HCT116 (cell line): ENCODE results near the gene FHIT. TPM values are rescaled to one million over a fixed set of nuclear protein-coding genes. Genes with fewer than 3 reads are reported as not detected.

Experiments used
- ATAC-seq: fragments of 200-7000 bp; cut with Tn5 transposase; 2 replicates; pipeline ENCODE4 v1.9.1; 2020; ENCODE audit warnings: mild to moderate bottlenecking, moderate library complexity
- BruUV-seq: library from RNA; stranded (reverse); fragments of 400-500 nt; replicated peaks from 2 replicates; lab custom pipeline; 2021; lab: Mats Ljungman, UMichigan
- CTCF ChIA-PET: fragments of 300-600 bp; sonication (Branson Sonifier 250); formaldehyde crosslinking; loops from one replicate; lab custom pipeline; 2021; ENCODE audit warnings: antibody characterized with exemption; lab: Charles Lee
- POLR2A ChIA-PET: fragments of 300-600, 350-600 bp; sonication (Branson Sonifier 250); formaldehyde crosslinking; loops from one replicate; lab custom pipeline; 2021; ENCODE audit warnings: antibody characterized with exemption; lab: Charles Lee
- RAD21 ChIA-PET, 2 experiments: fragments of 300-600 bp; sonication (Branson Sonifier 250); formaldehyde crosslinking; loops; one replicate each; lab custom pipeline; 2023; ENCODE audit warnings: low total read pairs in 2 of 2; ENCODE audit not compliant: uncharacterized antibody in 2 of 2, unreplicated experiment in 2 of 2, low non-redundant PET in 1 of 2; lab: Charles Lee
- DNase-seq: peaks from one replicate; pipeline ENCODE4 v3.0.0-alpha.2; 2010; ENCODE audit warnings: low read depth, low spot score
- H2AFZ ChIP-seq: fragments of 200-600 bp; shearing (Covaris generic), sonication (generic); 2 replicates; pipeline ENCODE4 v1.6.1; 2017; ENCODE audit warnings: low read depth, mixed run types, mixed read lengths, antibody characterized with exemption, low read length; ENCODE audit not compliant: poor library complexity, severe bottlenecking
- H3K27ac ChIP-seq: 2 replicates; pipeline ENCODE4 v1.5.1; 2012; ENCODE audit warnings: low read depth, low read length
- H3K27me3 ChIP-seq: fragments of 200-600 bp; sonication (generic); 2 replicates; pipeline ENCODE4 v1.6.1; 2016; ENCODE audit warnings: mixed run types, low read length, mixed read lengths; ENCODE audit not compliant: insufficient read depth
- H3K36me3 ChIP-seq, 2 experiments: fragments of 200-500 bp in 1 of 2; fragments of 200-600 bp in 1 of 2; sonication (Bioruptor generic) in 1 of 2; sonication (generic) in 1 of 2; 2 replicates each; pipeline versions ENCODE4 v1.5.1 to v1.6.1; 2014 to 2016; ENCODE audit warnings: low read length in 2 of 2, inconsistent platforms in 1 of 2, mixed read lengths in 1 of 2, mixed run types in 1 of 2; ENCODE audit not compliant: insufficient read depth in 2 of 2, control insufficient read depth in 1 of 2
- H3K4me1 ChIP-seq, 2 experiments: fragments of 200-600 bp in 1 of 2; sonication (generic) in 1 of 2; 2 replicates each; pipeline versions ENCODE4 v1.5.1 to v1.6.1; 2012 to 2017; ENCODE audit warnings: low read length in 2 of 2, inconsistent platforms in 1 of 2, mild to moderate bottlenecking in 1 of 2, mixed read lengths in 1 of 2, mixed run types in 1 of 2, moderate library complexity in 1 of 2; ENCODE audit not compliant: insufficient read depth in 2 of 2, control insufficient read depth in 1 of 2
- H3K4me2 ChIP-seq: fragments of 200-600 bp; sonication (generic); 2 replicates; pipeline ENCODE4 v1.6.1; 2017; ENCODE audit warnings: mixed run types, low read length, mixed read lengths
- H3K4me3 ChIP-seq, 2 experiments: fragments of 200-600 bp in 1 of 2; sonication (generic) in 1 of 2; replicated peaks in 1 of 2; 2 replicates each; pipeline ENCODE4 v1.5.1; 2011 to 2016; ENCODE audit warnings: low read length in 2 of 2, control low read depth in 1 of 2, low read depth in 1 of 2, mild to moderate bottlenecking in 1 of 2, mixed read lengths in 1 of 2, mixed run types in 1 of 2
- H3K79me2 ChIP-seq: fragments of 200-600 bp; sonication (generic); 2 replicates; pipeline ENCODE4 v1.6.1; 2017; ENCODE audit warnings: mild to moderate bottlenecking, mixed run types, low read length, moderate library complexity, mixed read lengths; ENCODE audit not compliant: insufficient read depth
- H3K9ac ChIP-seq: fragments of 200-600 bp; sonication (generic); 2 replicates; pipeline ENCODE4 v1.6.1; 2016; ENCODE audit warnings: low read length, mixed read lengths
- H3K9me2 ChIP-seq: fragments of 200-600 bp; sonication (generic), shearing (Covaris generic); 2 replicates; pipeline ENCODE4 v1.6.1; 2017; ENCODE audit warnings: mixed run types, mild to moderate bottlenecking, moderate library complexity; ENCODE audit not compliant: insufficient read depth
- H3K9me3 ChIP-seq, 2 experiments: fragments of 200-500 bp in 1 of 2; fragments of 200-600 bp in 1 of 2; sonication (Bioruptor generic) in 1 of 2; sonication (generic) in 1 of 2; 2 replicates each; pipeline ENCODE4 v1.6.1; 2014 to 2017; ENCODE audit warnings: low read length in 2 of 2, mixed read lengths in 2 of 2, inconsistent platforms in 1 of 2, low read depth in 1 of 2, mild to moderate bottlenecking in 1 of 2, mixed run types in 1 of 2, moderate library complexity in 1 of 2; ENCODE audit not compliant: control insufficient read depth in 1 of 2, insufficient read depth in 1 of 2
- H4K20me1 ChIP-seq: fragments of 200-600 bp; sonication (generic), shearing (Covaris generic); 2 replicates; pipeline ENCODE4 v1.6.1; 2017; ENCODE audit warnings: mixed run types, mild to moderate bottlenecking, moderate library complexity; ENCODE audit not compliant: insufficient read depth
- ATF3 ChIP-seq: IDR thresholded peaks from 2 replicates; pipeline ENCODE4 v1.6.1; 2012
- CEBPB ChIP-seq: IDR thresholded peaks from 2 replicates; pipeline ENCODE4 v1.6.1; 2012; ENCODE audit warnings: low read depth
- EGR1 ChIP-seq: IDR thresholded peaks from 2 replicates; pipeline ENCODE4 v1.6.1; 2012; ENCODE audit warnings: low read depth
- ELF1 ChIP-seq: IDR thresholded peaks from 2 replicates; pipeline ENCODE4 v1.6.1; 2012; ENCODE audit warnings: low read depth, borderline replicate concordance
- EZH2phosphoT487 ChIP-seq: fragments of 200-600 bp; IDR thresholded peaks from 2 replicates; pipeline ENCODE4 v1.6.1; 2018; ENCODE audit warnings: antibody characterized with exemption, borderline replicate concordance
- FOSL1 ChIP-seq: IDR thresholded peaks from 2 replicates; pipeline ENCODE4 v1.6.1; 2012; ENCODE audit warnings: low read depth
- JUND ChIP-seq: IDR thresholded peaks from 2 replicates; pipeline ENCODE4 v1.6.1; 2012
- POLR2AphosphoS5 ChIP-seq: IDR thresholded peaks from 2 replicates; pipeline ENCODE4 v1.6.1; 2011; ENCODE audit warnings: mild to moderate bottlenecking, low read depth, low read length, moderate library complexity
- REST ChIP-seq: IDR thresholded peaks from 2 replicates; pipeline ENCODE4 v1.6.1; 2012; ENCODE audit warnings: low read depth
- SIN3A ChIP-seq: IDR thresholded peaks from 2 replicates; pipeline ENCODE4 v1.6.1; 2012; ENCODE audit warnings: low read depth
- SP1 ChIP-seq: IDR thresholded peaks from 2 replicates; pipeline ENCODE4 v1.6.1; 2012; ENCODE audit warnings: low read depth
- TCF7L2 ChIP-seq: IDR thresholded peaks from 2 replicates; pipeline ENCODE4 v1.7.0; 2011; ENCODE audit warnings: borderline replicate concordance, inconsistent platforms; ENCODE audit not compliant: insufficient read depth, insufficient read length; ENCODE audit errors: extremely low read depth
- YY1 ChIP-seq: IDR thresholded peaks from 2 replicates; pipeline ENCODE4 v1.6.1; 2011; ENCODE audit warnings: low read length, low read depth, moderate library complexity, mild to moderate bottlenecking; ENCODE audit not compliant: insufficient replicate concordance; ENCODE audit errors: extremely low read depth
- ZFX ChIP-seq: fragments of 450-650 bp; IDR thresholded peaks from 2 replicates; pipeline ENCODE4 v1.6.1; 2017
- intact Hi-C: fragments of 100-400 bp; cut with micrococcal nuclease; formaldehyde crosslinking; loops from 2 replicates; pipeline ENCODE4 v1.10.0; 2022
- total RNA-seq: library from RNA; stranded (reverse); gene quantifications from one replicate; pipeline ENCODE4 v1.2.1, GENCODE V29; 2021; ENCODE audit not compliant: unreplicated experiment
- TF ChIP-seq, protein P1 (sequence below), 3 experiments: fragments of 200-600 bp in 1 of 3; sonication (generic) in 1 of 3; IDR thresholded peaks in 2 of 3; conservative IDR thresholded peaks in 1 of 3; 2 replicates each; pipeline ENCODE4 v1.5.1; 2012 to 2017; ENCODE audit warnings: low read depth in 2 of 3, low read length in 2 of 3, antibody characterized with exemption in 1 of 3, borderline replicate concordance in 1 of 3, control low read depth in 1 of 3, mild to moderate bottlenecking in 1 of 3, mixed read lengths in 1 of 3, mixed run types in 1 of 3, moderate library complexity in 1 of 3; ENCODE audit not compliant: insufficient read depth in 1 of 3
- TF ChIP-seq, protein P2 (sequence below): IDR thresholded peaks from 2 replicates; pipeline ENCODE4 v1.6.1; 2011; ENCODE audit warnings: mild to moderate bottlenecking, low read length, moderate library complexity; ENCODE audit not compliant: insufficient replicate concordance; ENCODE audit errors: extremely low read depth

FHIT gene
- total RNA-seq, 1 experiment from 2014 or later = 20.1 TPM

DNA sequence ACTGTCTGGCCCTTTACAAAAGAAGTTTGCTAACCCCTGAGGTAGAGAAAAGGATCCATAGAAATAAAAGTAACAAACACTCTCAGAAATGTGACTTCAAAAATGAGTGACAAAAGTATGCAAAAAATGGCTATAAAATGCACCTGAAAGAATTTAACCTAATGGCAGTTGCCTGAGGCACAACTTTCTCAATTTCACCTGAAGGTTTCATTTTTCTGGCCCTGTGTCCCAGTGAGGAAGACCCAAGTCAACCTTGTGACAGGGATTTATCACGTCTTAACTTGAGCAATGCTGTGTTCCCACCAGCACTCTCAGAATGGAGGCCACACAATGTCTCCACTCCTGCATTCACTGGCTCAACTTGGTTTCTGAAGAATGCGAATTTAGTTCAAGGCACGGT lies 83.0 kb downstream of the FHIT start:
- ATAC-seq = no peak
- no peaks in the 10 kb centered on the region for H3K36me3 ChIP-seq
- H3K27me3 ChIP-seq = no peaks in the 10 kb centered on the region
- intact Hi-C loops = no loop called here
- CTCF ChIA-PET = no interaction called here
- H3K79me2 ChIP-seq = no peaks in the 10 kb centered on the region
- H4K20me1 ChIP-seq = no peaks in the 10 kb centered on the region
- no peak for TF ChIP-seq ELF1
- TF ChIP-seq EZH2phosphoT487 = no peak
- TF ChIP-seq CEBPB = no peak
- TF ChIP-seq POLR2AphosphoS5 = no peak
- TF ChIP-seq JUND = no peak
- TF ChIP-seq EGR1 = no peak
- TF ChIP-seq, protein P1, sequence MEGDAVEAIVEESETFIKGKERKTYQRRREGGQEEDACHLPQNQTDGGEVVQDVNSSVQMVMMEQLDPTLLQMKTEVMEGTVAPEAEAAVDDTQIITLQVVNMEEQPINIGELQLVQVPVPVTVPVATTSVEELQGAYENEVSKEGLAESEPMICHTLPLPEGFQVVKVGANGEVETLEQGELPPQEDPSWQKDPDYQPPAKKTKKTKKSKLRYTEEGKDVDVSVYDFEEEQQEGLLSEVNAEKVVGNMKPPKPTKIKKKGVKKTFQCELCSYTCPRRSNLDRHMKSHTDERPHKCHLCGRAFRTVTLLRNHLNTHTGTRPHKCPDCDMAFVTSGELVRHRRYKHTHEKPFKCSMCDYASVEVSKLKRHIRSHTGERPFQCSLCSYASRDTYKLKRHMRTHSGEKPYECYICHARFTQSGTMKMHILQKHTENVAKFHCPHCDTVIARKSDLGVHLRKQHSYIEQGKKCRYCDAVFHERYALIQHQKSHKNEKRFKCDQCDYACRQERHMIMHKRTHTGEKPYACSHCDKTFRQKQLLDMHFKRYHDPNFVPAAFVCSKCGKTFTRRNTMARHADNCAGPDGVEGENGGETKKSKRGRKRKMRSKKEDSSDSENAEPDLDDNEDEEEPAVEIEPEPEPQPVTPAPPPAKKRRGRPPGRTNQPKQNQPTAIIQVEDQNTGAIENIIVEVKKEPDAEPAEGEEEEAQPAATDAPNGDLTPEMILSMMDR (IDR thresholded peaks at IDR 0.05 in 2 of 3, conservative IDR thresholded peaks at IDR 0.05 in 1 of 3; ENCODE audit: borderline replicate concordance in 1 of 3, insufficient read depth in 1 of 3, low read depth in 2 of 3, low read length in 2 of 3) = no peak
- TF ChIP-seq, protein P2, sequence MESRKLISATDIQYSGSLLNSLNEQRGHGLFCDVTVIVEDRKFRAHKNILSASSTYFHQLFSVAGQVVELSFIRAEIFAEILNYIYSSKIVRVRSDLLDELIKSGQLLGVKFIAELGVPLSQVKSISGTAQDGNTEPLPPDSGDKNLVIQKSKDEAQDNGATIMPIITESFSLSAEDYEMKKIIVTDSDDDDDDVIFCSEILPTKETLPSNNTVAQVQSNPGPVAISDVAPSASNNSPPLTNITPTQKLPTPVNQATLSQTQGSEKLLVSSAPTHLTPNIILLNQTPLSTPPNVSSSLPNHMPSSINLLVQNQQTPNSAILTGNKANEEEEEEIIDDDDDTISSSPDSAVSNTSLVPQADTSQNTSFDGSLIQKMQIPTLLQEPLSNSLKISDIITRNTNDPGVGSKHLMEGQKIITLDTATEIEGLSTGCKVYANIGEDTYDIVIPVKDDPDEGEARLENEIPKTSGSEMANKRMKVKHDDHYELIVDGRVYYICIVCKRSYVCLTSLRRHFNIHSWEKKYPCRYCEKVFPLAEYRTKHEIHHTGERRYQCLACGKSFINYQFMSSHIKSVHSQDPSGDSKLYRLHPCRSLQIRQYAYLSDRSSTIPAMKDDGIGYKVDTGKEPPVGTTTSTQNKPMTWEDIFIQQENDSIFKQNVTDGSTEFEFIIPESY = no peak
- TF ChIP-seq REST = no peak
- no peak for TF ChIP-seq TCF7L2
- no peak for TF ChIP-seq FOSL1
- TF ChIP-seq SIN3A = no peak
- TF ChIP-seq ATF3 = no peak
- TF ChIP-seq SP1 = no peak
- no peak for TF ChIP-seq ZFX
- TF ChIP-seq YY1 = no peak
- H2AFZ ChIP-seq = no peak overlapping the region
- POLR2A ChIA-PET = no interaction called here
- H3K9me3 ChIP-seq = no peaks in the 10 kb centered on the region
- RAD21 ChIA-PET = no interaction called here
- H3K4me1 ChIP-seq = peaks cover 0 to 7% of the 10 kb centered on the region in 2 experiments; a peak in 2 of 4 replicates
- H3K4me3 ChIP-seq = no peak overlapping the region
- no peak for DNase-seq
- no peak overlapping the region for H3K4me2 ChIP-seq
- no peaks in the 10 kb centered on the region for H3K9me2 ChIP-seq
- H3K9ac ChIP-seq = no peak overlapping the region
- no peak overlapping the region for H3K27ac ChIP-seq
- no TSS peak for BruUV-seq
